HepG2 (cell line): ENCODE data around the gene TFEB. TPM values are rescaled to one million over a fixed set of nuclear protein-coding genes. Genes with fewer than 3 reads are reported as not detected.

Experiments
- DPF2 ChIP-seq: sonication (generic); formaldehyde crosslinking; IDR thresholded peaks from 2 replicates; pipeline ENCODE4 v1.4.0; 2020; ENCODE audit warnings: mild to moderate bottlenecking, low read depth, missing genetic modification reagents, borderline replicate concordance
- GTF2F1 ChIP-seq: fragments of 150-350 bp; IDR thresholded peaks from 2 replicates; pipeline ENCODE4 v1.6.1; 2014; ENCODE audit warnings: low read length
- IKZF1 ChIP-seq: fragments of 450-650 bp; IDR thresholded peaks from 2 replicates; pipeline ENCODE4 v1.7.1; 2016
- KDM5B ChIP-seq: sonication (generic); formaldehyde crosslinking; IDR thresholded peaks from 2 replicates; pipeline ENCODE4 v1.4.0; 2020; ENCODE audit warnings: missing genetic modification reagents, mild to moderate bottlenecking, borderline replicate concordance
- KLF12 ChIP-seq: sonication (generic); formaldehyde crosslinking; IDR thresholded peaks from 2 replicates; pipeline ENCODE4 v1.4.0; 2020; ENCODE audit warnings: missing genetic modification reagents, borderline replicate concordance
- MXD4 ChIP-seq: IDR thresholded peaks from 2 replicates; pipeline ENCODE4 v1.6.1; 2016; ENCODE audit warnings: mild to moderate bottlenecking, missing biosample characterization, missing genetic modification reagents
- TRIM22 ChIP-seq: fragments of 450-650 bp; IDR thresholded peaks from 2 replicates; pipeline ENCODE4 v1.6.1; 2017
- ZHX2 ChIP-seq, 2 experiments: sonication (generic) in 1 of 2; formaldehyde crosslinking in 1 of 2; IDR thresholded peaks; 2 replicates each; pipeline versions ENCODE4 v1.6.1 to v1.9.0; 2014 to 2022; ENCODE audit warnings: antibody characterized with exemption in 1 of 2, borderline replicate concordance in 1 of 2, inconsistent platforms in 1 of 2, low read depth in 1 of 2, missing genetic modification reagents in 1 of 2
- ZNF607 ChIP-seq: sonication (generic); formaldehyde crosslinking; IDR thresholded peaks from 2 replicates; pipeline ENCODE4 v1.5.1; 2020; ENCODE audit warnings: missing genetic modification reagents, mild to moderate bottlenecking, borderline replicate concordance
- ZNF784 ChIP-seq: sonication (generic); formaldehyde crosslinking; IDR thresholded peaks from 2 replicates; pipeline ENCODE4 v1.5.1; 2020; ENCODE audit warnings: missing genetic modification reagents, mild to moderate bottlenecking, borderline replicate concordance
- ZSCAN31 ChIP-seq: sonication (generic); formaldehyde crosslinking; IDR thresholded peaks from 2 replicates; pipeline ENCODE4 v1.5.0; 2020; ENCODE audit warnings: low read depth, mild to moderate bottlenecking, missing genetic modification reagents
- polyA plus RNA-seq, 8 experiments: library from polyadenylated mRNA; depleted of rRNA in 3 of 8; stranded (reverse) in 7 of 8; unstranded in 1 of 8; fragments of >200 nt; fragmentation: Illumina TruSeq in 4 of 8; extraction: Trizol in 4 of 8; gene quantifications; 2 replicates each; pipeline versions ENCODE4 v1.2.1 to v1.2.3, GENCODE V29; 2011 to 2016; ENCODE audit warnings: low read depth in 4 of 8, missing spikeins in 1 of 8, mixed read lengths in 1 of 8; ENCODE audit not compliant: insufficient read depth in 1 of 8
- total RNA-seq, 5 experiments: library from RNA; depleted of rRNA; stranded (reverse); fragments of >200 nt; fragmentation: Illumina TruSeq; extraction: Trizol; gene quantifications; 2 replicates each; pipeline ENCODE4 v1.2.3, GENCODE V29; 2016; ENCODE audit warnings: low read depth in 1 of 5
- TF ChIP-seq, protein P1 (sequence below): sonication (generic); formaldehyde crosslinking; IDR thresholded peaks from 2 replicates; pipeline ENCODE4 v1.4.0; 2020; ENCODE audit warnings: missing genetic modification reagents
- TF ChIP-seq, protein P2 (sequence below): sonication (generic); formaldehyde crosslinking; IDR thresholded peaks from 2 replicates; pipeline ENCODE4 v1.9.0; 2022; ENCODE audit warnings: missing genetic modification reagents, mild to moderate bottlenecking, borderline replicate concordance
- TF ChIP-seq, protein P3 (sequence below): sonication (generic); formaldehyde crosslinking; IDR thresholded peaks from 2 replicates; pipeline ENCODE4 v1.8.0; 2022; ENCODE audit warnings: mild to moderate bottlenecking, missing genetic modification reagents, borderline replicate concordance

Gene TFEB
- total and polyA plus RNA-seq, 2 of the 13 experiments (the other 11 are each of a cell fraction or from before 2014, with no cell fraction given), result 13.3 to 18.7 TPM

DNA sequence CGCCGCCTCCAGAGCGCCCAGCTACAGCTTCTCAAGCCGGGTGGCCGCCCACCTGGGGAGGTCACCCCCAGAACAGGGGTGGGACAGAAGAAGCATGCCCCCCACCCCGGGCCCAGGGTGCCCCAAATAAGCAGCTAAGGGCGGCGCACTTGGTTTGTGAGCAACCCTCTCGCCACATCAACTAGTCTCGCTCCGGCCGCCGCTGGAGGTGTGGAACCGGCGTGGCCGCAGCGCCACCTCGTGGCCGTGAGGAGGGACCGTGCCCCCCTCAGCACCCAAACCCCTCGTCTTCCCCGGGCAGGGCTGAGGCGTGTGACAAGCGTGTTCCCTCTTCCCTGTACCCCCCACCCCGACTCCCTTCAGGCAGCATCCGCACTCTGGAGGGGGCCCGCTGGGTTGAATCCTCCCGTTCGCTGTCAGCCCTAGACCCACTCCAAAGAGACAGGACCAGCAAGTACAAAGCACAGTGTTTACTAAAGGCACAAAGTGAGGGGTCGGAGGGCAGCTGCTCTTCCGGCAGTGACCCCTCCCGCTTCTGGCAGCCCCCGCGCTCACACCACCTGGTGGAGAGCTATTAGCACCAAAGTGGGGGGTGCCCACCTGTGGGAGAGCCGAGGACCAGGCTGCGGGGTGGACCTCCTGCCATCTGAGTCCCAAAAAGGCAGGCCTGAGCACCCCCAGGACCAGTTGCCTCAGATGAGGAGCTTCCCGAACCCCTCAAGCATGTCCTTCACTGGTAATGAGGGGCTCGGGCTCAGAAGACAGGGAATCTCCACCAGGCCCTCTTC is 51.7 kb downstream of the TFEB start (continued):
- TF ChIP-seq, protein P1, sequence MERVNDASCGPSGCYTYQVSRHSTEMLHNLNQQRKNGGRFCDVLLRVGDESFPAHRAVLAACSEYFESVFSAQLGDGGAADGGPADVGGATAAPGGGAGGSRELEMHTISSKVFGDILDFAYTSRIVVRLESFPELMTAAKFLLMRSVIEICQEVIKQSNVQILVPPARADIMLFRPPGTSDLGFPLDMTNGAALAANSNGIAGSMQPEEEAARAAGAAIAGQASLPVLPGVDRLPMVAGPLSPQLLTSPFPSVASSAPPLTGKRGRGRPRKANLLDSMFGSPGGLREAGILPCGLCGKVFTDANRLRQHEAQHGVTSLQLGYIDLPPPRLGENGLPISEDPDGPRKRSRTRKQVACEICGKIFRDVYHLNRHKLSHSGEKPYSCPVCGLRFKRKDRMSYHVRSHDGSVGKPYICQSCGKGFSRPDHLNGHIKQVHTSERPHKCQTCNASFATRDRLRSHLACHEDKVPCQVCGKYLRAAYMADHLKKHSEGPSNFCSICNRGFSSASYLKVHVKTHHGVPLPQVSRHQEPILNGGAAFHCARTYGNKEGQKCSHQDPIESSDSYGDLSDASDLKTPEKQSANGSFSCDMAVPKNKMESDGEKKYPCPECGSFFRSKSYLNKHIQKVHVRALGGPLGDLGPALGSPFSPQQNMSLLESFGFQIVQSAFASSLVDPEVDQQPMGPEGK, result peak; percentile 84
- 0 out of 2 replicates have a peak, but pooled peaks have one; percentile 42 for TF ChIP-seq MXD4 (CRISPR knock-in tag)
- TF ChIP-seq TRIM22, result no peak
- no peak for TF ChIP-seq ZNF607 (CRISPR knock-in tag)
- no peak for TF ChIP-seq IKZF1
- no peak for TF ChIP-seq ZHX2 (IDR thresholded peaks at IDR 0.05; ENCODE audit: low read depth)
- no peak for TF ChIP-seq ZHX2 (CRISPR knock-in tag; IDR thresholded peaks at IDR 0.05; ENCODE audit: borderline replicate concordance)
- peak; percentile 90 for TF ChIP-seq ZSCAN31 (CRISPR knock-in tag)
- no peak for TF ChIP-seq DPF2 (CRISPR knock-in tag)
- TF ChIP-seq, protein P2, sequence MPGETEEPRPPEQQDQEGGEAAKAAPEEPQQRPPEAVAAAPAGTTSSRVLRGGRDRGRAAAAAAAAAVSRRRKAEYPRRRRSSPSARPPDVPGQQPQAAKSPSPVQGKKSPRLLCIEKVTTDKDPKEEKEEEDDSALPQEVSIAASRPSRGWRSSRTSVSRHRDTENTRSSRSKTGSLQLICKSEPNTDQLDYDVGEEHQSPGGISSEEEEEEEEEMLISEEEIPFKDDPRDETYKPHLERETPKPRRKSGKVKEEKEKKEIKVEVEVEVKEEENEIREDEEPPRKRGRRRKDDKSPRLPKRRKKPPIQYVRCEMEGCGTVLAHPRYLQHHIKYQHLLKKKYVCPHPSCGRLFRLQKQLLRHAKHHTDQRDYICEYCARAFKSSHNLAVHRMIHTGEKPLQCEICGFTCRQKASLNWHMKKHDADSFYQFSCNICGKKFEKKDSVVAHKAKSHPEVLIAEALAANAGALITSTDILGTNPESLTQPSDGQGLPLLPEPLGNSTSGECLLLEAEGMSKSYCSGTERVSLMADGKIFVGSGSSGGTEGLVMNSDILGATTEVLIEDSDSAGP (CRISPR knock-in tag), result peak; percentile 69; the same call in 1 of the 2 replicates
- peak; percentile 63 for TF ChIP-seq ZNF784
- peak; percentile 64 for TF ChIP-seq KDM5B (CRISPR knock-in tag)
- TF ChIP-seq, protein P3, sequence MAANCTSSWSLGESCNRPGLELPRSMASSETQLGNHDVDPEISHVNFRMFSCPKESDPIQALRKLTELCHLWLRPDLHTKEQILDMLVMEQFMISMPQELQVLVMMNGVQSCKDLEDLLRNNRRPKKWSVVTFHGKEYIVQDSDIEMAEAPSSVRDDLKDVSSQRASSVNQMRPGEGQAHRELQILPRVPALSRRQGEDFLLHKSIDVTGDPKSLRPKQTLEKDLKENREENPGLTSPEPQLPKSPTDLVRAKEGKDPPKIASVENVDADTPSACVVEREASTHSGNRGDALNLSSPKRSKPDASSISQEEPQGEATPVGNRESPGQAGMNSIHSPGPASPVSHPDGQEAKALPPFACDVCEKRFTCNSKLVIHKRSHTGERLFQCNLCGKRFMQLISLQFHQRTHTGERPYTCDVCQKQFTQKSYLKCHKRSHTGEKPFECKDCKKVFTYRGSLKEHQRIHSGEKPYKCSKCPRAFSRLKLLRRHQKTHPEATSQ (CRISPR knock-in tag), result no peak
- no peak for TF ChIP-seq GTF2F1
- TF ChIP-seq KLF12 (CRISPR knock-in tag), result no peak
